K562 (cell line): Measurements from ENCODE around the gene DROSHA. TPM values are rescaled to one million over a fixed set of nuclear protein-coding genes. Genes with fewer than 3 reads are reported as not detected.
A peak's percentile ranks its signal among the peaks of the same experiment; 100 is the strongest.

Experiments used
- BHLHE40 ChIP-seq: IDR thresholded peaks from 2 replicates; pipeline ENCODE4 v1.6.1; 2011; ENCODE audit warnings: low read length, improper control_type of control experiment
- BRCA1 ChIP-seq, 2 experiments: fragments of 450-650 bp in 1 of 2; sonication (generic) in 1 of 2; formaldehyde crosslinking in 1 of 2; IDR thresholded peaks; 2 replicates each; pipeline versions ENCODE4 v1.5.0 to v1.6.1; 2017 to 2020; ENCODE audit warnings: mild to moderate bottlenecking in 1 of 2, missing genetic modification reagents in 1 of 2
- ELF2 ChIP-seq: fragments of 250-450 bp; sonication (Bioruptor Pico); IDR thresholded peaks from 2 replicates; pipeline ENCODE4 v1.5.0; 2021; ENCODE audit warnings: mild to moderate bottlenecking
- GTF3C2 ChIP-seq: IDR thresholded peaks from 3 replicates; pipeline ENCODE4 v1.6.1; 2011; ENCODE audit warnings: borderline replicate concordance, mild to moderate bottlenecking, moderate library complexity; ENCODE audit not compliant: insufficient read length; ENCODE audit errors: extremely low read depth
- HNRNPK ChIP-seq: fragments of 200-400 bp; formaldehyde crosslinking; IDR thresholded peaks from one replicate; pipeline ENCODE4 v1.6.1; 2018; ENCODE audit warnings: mild to moderate bottlenecking, low read depth, low read length; ENCODE audit not compliant: poor library complexity, severe bottlenecking
- ID3 ChIP-seq, 2 experiments: fragments of 250-450 bp in 1 of 2; fragments of 450-650 bp in 1 of 2; sonication (Bioruptor Pico) in 1 of 2; IDR thresholded peaks; 2 replicates each; pipeline versions ENCODE4 v1.6.1 to v1.8.0; 2016 to 2021; ENCODE audit warnings: mild to moderate bottlenecking in 2 of 2, moderate library complexity in 2 of 2, missing compliant biosample characterization in 1 of 2, missing genetic modification characterization in 1 of 2
- IRF2 ChIP-seq: sonication (generic); formaldehyde crosslinking; IDR thresholded peaks from 2 replicates; pipeline ENCODE4 v1.8.1; 2022; ENCODE audit warnings: mild to moderate bottlenecking, missing genetic modification reagents
- LCOR ChIP-seq: sonication (generic); formaldehyde crosslinking; IDR thresholded peaks from 2 replicates; pipeline ENCODE4 v1.8.0; 2022; ENCODE audit warnings: mild to moderate bottlenecking, missing genetic modification reagents
- PHF21A ChIP-seq: fragments of 450-650 bp; IDR thresholded peaks from 2 replicates; pipeline ENCODE4 v1.6.1; 2017; ENCODE audit warnings: low read depth, borderline replicate concordance
- SMAD4 ChIP-seq: fragments of 250-450 bp; sonication (Bioruptor Pico); conservative IDR thresholded peaks from 2 replicates; pipeline ENCODE4 v1.8.0; 2021; ENCODE audit warnings: inconsistent platforms, mild to moderate bottlenecking, moderate library complexity
- SMARCB1 ChIP-seq: IDR thresholded peaks from 2 replicates; pipeline ENCODE4 v1.6.1; 2011; ENCODE audit warnings: improper control_type of control experiment, low read depth; ENCODE audit not compliant: insufficient read length
- TAF15 ChIP-seq: fragments of 200-400 bp; formaldehyde crosslinking; IDR thresholded peaks from 2 replicates; pipeline ENCODE4 v1.6.1; 2017; ENCODE audit warnings: mild to moderate bottlenecking, low read depth, low read length, moderate library complexity
- TAL1 ChIP-seq: fragments of 450-650 bp; IDR thresholded peaks from 2 replicates; pipeline ENCODE4 v1.6.1; 2016; ENCODE audit warnings: mild to moderate bottlenecking
- TEAD1 ChIP-seq, 2 experiments: fragments of 450-650 bp in 1 of 2; sonication (generic) in 1 of 2; formaldehyde crosslinking; IDR thresholded peaks; 2 replicates each; pipeline versions ENCODE4 v1.4.0 to v1.8.0; 2020 to 2022; ENCODE audit warnings: mild to moderate bottlenecking in 2 of 2, missing genetic modification reagents in 1 of 2
- ZC3H11A ChIP-seq: IDR thresholded peaks from 2 replicates; pipeline ENCODE4 v1.6.1; 2012; ENCODE audit warnings: low read depth, low read length, improper control_type of control experiment
- ZC3H8 ChIP-seq: fragments of 450-650 bp; IDR thresholded peaks from 2 replicates; pipeline ENCODE4 v1.6.1; 2017
- ZSCAN29 ChIP-seq: fragments of 450-650 bp; IDR thresholded peaks from 2 replicates; pipeline ENCODE4 v1.6.1; 2017
- polyA plus RNA-seq, 8 experiments: library from polyadenylated mRNA; depleted of rRNA in 4 of 8; stranded (reverse) in 5 of 8; unstranded in 3 of 8; fragments of >200 nt; fragmentation: Nextera tagmentation in 2 of 8; fragmentation: Illumina TruSeq in 1 of 8; extraction: Ambion mirVana in 2 of 8; extraction: Trizol in 1 of 8; gene quantifications; 2 replicates each; pipeline versions ENCODE4 v1.2.1 to v1.2.3, GENCODE V29; 2011 to 2014; ENCODE audit warnings: inconsistent platforms in 1 of 8, missing spikeins in 1 of 8
- total RNA-seq, 7 experiments: library from RNA; depleted of rRNA in 6 of 7; stranded (reverse); fragments of >200 nt in 6 of 7; fragmentation: Illumina TruSeq in 2 of 7; extraction: Trizol in 2 of 7; gene quantifications; 2 replicates each; pipeline versions ENCODE4 v1.2.1 to v1.2.3, GENCODE V29; 2011 to 2021; ENCODE audit warnings: low replicate concordance in 1 of 7
- TF ChIP-seq, protein P1 (sequence below), 2 experiments: IDR thresholded peaks; 2 replicates each; pipeline ENCODE4 v1.6.1; 2012; ENCODE audit warnings: improper control_type of control experiment in 2 of 2, low read depth in 2 of 2, low read length in 2 of 2, borderline replicate concordance in 1 of 2
- TF ChIP-seq, protein P2 (sequence below): sonication (generic); IDR thresholded peaks from 2 replicates; pipeline ENCODE4 v1.6.1; 2016
- TF ChIP-seq, protein P3 (sequence below): fragments of 250-450 bp; sonication (Bioruptor Pico); IDR thresholded peaks from 2 replicates; pipeline ENCODE4 v1.8.0; 2021; ENCODE audit warnings: mild to moderate bottlenecking, moderate library complexity

Gene DROSHA
- total and polyA plus RNA-seq, 9 of the 15 experiments (the other 6 are each of a cell fraction or from before 2014, with no cell fraction given), result 52.5 to 109 (median 68.9) TPM

DNA sequence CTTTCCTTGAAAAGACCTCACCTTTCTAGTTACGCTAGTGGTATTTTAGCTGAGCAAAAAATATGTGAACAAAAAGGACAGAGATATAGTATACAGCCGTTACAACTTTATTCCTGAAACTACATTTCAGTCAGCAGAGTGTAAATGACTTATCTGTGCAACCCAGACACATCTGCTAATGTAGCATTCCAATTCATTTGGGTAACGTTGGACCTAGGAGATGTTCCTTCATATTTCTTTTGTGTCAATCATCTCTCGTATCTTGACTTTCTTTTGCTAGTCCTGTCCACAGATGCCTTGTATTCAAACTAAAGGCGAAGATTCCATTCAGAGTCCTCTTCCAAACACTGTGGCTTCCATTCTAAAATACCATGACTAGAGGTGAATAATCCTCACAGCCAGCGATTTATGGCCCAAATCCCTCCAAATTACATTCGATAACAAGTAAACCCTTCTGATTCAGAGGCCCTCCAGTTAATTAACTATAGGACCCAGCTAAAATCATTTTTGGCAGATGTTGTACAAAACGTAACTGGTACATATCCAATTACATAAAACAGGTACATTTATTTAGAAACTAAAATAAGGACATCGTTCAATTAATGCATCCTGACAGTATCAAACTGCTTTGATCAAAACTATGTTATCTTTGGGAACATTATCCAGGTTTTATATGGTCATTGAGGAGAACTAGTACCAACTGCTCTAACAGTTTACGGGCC lies 155.7 kb downstream of the DROSHA start (continued):
- TF ChIP-seq IRF2 (no peak), ZC3H8 (no peak), SMAD4 (CRISPR knock-in tag) (no peak), TEAD1 (CRISPR knock-in tag; IDR thresholded peaks at IDR 0.05) (no peak), BHLHE40 (no peak), ELF2 (CRISPR knock-in tag) (no peak), SMARCB1 (no peak), ZSCAN29 (no peak), PHF21A (no peak), ZC3H11A (no peak), TAF15 (no peak), LCOR (CRISPR knock-in tag) (0 out of 2 replicates have a peak, but pooled peaks have one; percentile 47), BRCA1 (IDR thresholded peaks at IDR 0.05) (no peak), BRCA1 (CRISPR knock-in tag; IDR thresholded peaks at IDR 0.05) (no peak), TAL1 (peak; percentile 51), ID3 (CRISPR knock-in tag; IDR thresholded peaks at IDR 0.05) (no peak), ID3 (tag; IDR thresholded peaks at IDR 0.05) (no peak), HNRNPK (no peak), GTF3C2 (no peak)
- TF ChIP-seq, protein P1, sequence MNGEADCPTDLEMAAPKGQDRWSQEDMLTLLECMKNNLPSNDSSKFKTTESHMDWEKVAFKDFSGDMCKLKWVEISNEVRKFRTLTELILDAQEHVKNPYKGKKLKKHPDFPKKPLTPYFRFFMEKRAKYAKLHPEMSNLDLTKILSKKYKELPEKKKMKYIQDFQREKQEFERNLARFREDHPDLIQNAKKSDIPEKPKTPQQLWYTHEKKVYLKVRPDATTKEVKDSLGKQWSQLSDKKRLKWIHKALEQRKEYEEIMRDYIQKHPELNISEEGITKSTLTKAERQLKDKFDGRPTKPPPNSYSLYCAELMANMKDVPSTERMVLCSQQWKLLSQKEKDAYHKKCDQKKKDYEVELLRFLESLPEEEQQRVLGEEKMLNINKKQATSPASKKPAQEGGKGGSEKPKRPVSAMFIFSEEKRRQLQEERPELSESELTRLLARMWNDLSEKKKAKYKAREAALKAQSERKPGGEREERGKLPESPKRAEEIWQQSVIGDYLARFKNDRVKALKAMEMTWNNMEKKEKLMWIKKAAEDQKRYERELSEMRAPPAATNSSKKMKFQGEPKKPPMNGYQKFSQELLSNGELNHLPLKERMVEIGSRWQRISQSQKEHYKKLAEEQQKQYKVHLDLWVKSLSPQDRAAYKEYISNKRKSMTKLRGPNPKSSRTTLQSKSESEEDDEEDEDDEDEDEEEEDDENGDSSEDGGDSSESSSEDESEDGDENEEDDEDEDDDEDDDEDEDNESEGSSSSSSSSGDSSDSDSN (IDR thresholded peaks at IDR 0.05; ENCODE audit: borderline replicate concordance in 1 of 2, low read depth in 2 of 2, low read length in 2 of 2), result no peak
- TF ChIP-seq, protein P2, sequence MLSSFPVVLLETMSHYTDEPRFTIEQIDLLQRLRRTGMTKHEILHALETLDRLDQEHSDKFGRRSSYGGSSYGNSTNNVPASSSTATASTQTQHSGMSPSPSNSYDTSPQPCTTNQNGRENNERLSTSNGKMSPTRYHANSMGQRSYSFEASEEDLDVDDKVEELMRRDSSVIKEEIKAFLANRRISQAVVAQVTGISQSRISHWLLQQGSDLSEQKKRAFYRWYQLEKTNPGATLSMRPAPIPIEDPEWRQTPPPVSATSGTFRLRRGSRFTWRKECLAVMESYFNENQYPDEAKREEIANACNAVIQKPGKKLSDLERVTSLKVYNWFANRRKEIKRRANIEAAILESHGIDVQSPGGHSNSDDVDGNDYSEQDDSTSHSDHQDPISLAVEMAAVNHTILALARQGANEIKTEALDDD, result no peak
- TF ChIP-seq, protein P3, sequence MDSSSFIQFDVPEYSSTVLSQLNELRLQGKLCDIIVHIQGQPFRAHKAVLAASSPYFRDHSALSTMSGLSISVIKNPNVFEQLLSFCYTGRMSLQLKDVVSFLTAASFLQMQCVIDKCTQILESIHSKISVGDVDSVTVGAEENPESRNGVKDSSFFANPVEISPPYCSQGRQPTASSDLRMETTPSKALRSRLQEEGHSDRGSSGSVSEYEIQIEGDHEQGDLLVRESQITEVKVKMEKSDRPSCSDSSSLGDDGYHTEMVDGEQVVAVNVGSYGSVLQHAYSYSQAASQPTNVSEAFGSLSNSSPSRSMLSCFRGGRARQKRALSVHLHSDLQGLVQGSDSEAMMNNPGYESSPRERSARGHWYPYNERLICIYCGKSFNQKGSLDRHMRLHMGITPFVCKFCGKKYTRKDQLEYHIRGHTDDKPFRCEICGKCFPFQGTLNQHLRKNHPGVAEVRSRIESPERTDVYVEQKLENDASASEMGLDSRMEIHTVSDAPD (CRISPR knock-in tag), result no peak
